HAP-1 (cell line): ENCODE measurements around the gene ZNF613.
"Not testable (repeated sequence)": the region's sequence is repeated elsewhere in the genome, so short reads cannot be mapped to it uniquely, and the experiment has no call there.

Experiments used
- DNase-seq, 2 experiments: peaks; one replicate each; pipeline ENCODE4 v3.0.0-alpha.2; 2016 to 2020; ENCODE audit warnings: low spot score in 2 of 2
- H3K27me3 ChIP-seq: fragments of 250-450 bp; sonication (Bioruptor Pico); 2 replicates; pipeline ENCODE4 v1.5.1; 2020; ENCODE audit warnings: low read depth, mild to moderate bottlenecking, moderate library complexity
- H3K36me3 ChIP-seq: fragments of 250-450 bp; sonication (Bioruptor Pico); replicated peaks from 2 replicates; pipeline ENCODE4 v1.5.1; 2020; ENCODE audit warnings: mild to moderate bottlenecking
- H3K4me1 ChIP-seq: fragments of 250-450 bp; sonication (Bioruptor Pico); 2 replicates; pipeline ENCODE4 v1.5.1; 2020; ENCODE audit warnings: mild to moderate bottlenecking
- H3K4me3 ChIP-seq: fragments of 250-450 bp; sonication (Bioruptor Pico); 2 replicates; pipeline ENCODE4 v1.5.1; 2020; ENCODE audit warnings: mild to moderate bottlenecking, moderate library complexity
- H3K9me3 ChIP-seq: fragments of 250-450 bp; sonication (Bioruptor Pico); 2 replicates; pipeline ENCODE4 v1.5.1; 2020; ENCODE audit warnings: mild to moderate bottlenecking, moderate library complexity
- in situ Hi-C: fragments of 300-500 bp; cut with MboI; formaldehyde crosslinking; loops from 3 replicates; pipeline ENCODE4 v1.14.3; 2020; ENCODE audit warnings: low sequenced_read_pairs, inconsistent platforms, mixed read lengths

Gene ZNF613

GRCh38 chr19:51907981-51908380 lies 19.3 kb upstream of the ZNF613 start:
- H3K9me3 ChIP-seq: peaks cover 19% of the 10 kb centered on the region
- H3K4me3 ChIP-seq, DNase-seq, H3K27me3 ChIP-seq, H3K4me1 ChIP-seq, in situ Hi-C loops, H3K36me3 ChIP-seq: not testable (repeated sequence)

GRCh38 chr19:51915324-51915867 lies 11.9 kb upstream of the ZNF613 start:
- Histone ChIP-seq H3K36me3 (no peaks in the 10 kb centered on the region), H3K9me3 (peaks cover 19% of the 10 kb centered on the region), H3K4me1 (no peaks in the 10 kb centered on the region), H3K27me3 (no peaks in the 10 kb centered on the region), H3K4me3 (no peak overlapping the region)
- in situ Hi-C loops: no loop called here
- DNase-seq: no peak

- Histone ChIP-seq H3K27me3 (no peaks in the 10 kb centered on the region), H3K4me1 (no peaks in the 10 kb centered on the region), H3K4me3 (no peak overlapping the region), H3K36me3 (no peaks in the 10 kb centered on the region), H3K9me3 (peaks cover 19% of the 10 kb centered on the region)
- in situ Hi-C loops: no loop called here
- no peak for DNase-seq
Observed at GRCh38 chr19:51916167-51916566, 11.1 kb upstream of the ZNF613 start.

GRCh38 chr19:51919606-51920005 lies 7.7 kb upstream of the ZNF613 start:
- Histone ChIP-seq H3K4me1 (no peaks in the 10 kb centered on the region), H3K9me3 (peaks cover 11% of the 10 kb centered on the region), H3K36me3 (no peaks in the 10 kb centered on the region), H3K4me3 (no peak overlapping the region), H3K27me3 (no peaks in the 10 kb centered on the region)
- in situ Hi-C loops: no loop called here
- DNase-seq: no peak

- H3K27me3 ChIP-seq: no peaks in the 10 kb centered on the region
- H3K9me3 ChIP-seq: peaks cover 6% of the 10 kb centered on the region; the same call in 1 of the 2 replicates
- no peak for DNase-seq
- H3K36me3 ChIP-seq: no peaks in the 10 kb centered on the region
- H3K4me3 ChIP-seq: no peak overlapping the region
- no peaks in the 10 kb centered on the region for H3K4me1 ChIP-seq
- in situ Hi-C loops: no loop called here
Observed at GRCh38 chr19:51921949-51922348, 5.3 kb upstream of the ZNF613 start.

GRCh38 chr19:51926426-51926783 lies 867 bp upstream of the ZNF613 start:
- no peaks in the 10 kb centered on the region for H3K4me1 ChIP-seq
- peak overlapping the region; percentile 64 for H3K4me3 ChIP-seq
- in situ Hi-C loops: no loop called here
- H3K9me3 ChIP-seq: peaks cover 11% of the 10 kb centered on the region
- H3K36me3 ChIP-seq: no peaks in the 10 kb centered on the region; the same call in 1 of the 2 replicates
- DNase-seq: no peak
- H3K27me3 ChIP-seq: no peaks in the 10 kb centered on the region

GRCh38 chr19:51927859-51928258 lies 587 bp downstream of the ZNF613 start:
- Histone ChIP-seq H3K27me3 (no peaks in the 10 kb centered on the region), H3K4me1 (no peaks in the 10 kb centered on the region), H3K4me3 (peak overlapping the region; percentile 64), H3K36me3 (no peaks in the 10 kb centered on the region; the same call in 1 of the 2 replicates), H3K9me3 (peaks cover 13% of the 10 kb centered on the region)
- DNase-seq: no peak
- in situ Hi-C loops: no loop called here

GRCh38 chr19:51931921-51932320 lies 4.6 kb downstream of the ZNF613 start:
- in situ Hi-C loops: no loop called here

GRCh38 chr19:51938936-51939335 lies 11.7 kb downstream of the ZNF613 start:
- peaks cover 33% of the 10 kb centered on the region for H3K36me3 ChIP-seq
- no peak overlapping the region for H3K4me3 ChIP-seq
- DNase-seq: no peak
- H3K27me3 ChIP-seq: no peaks in the 10 kb centered on the region
- no peaks in the 10 kb centered on the region for H3K4me1 ChIP-seq
- H3K9me3 ChIP-seq: peaks cover 5% of the 10 kb centered on the region; the same call in 1 of the 2 replicates
- in situ Hi-C loops: no loop called here

More at GRCh38 chr19:51931921-51932320, 4.6 kb downstream of the ZNF613 start:
- peaks cover 10% of the 10 kb centered on the region for H3K9me3 ChIP-seq
- H3K4me1 ChIP-seq: no peaks in the 10 kb centered on the region
- no peak for DNase-seq
- H3K27me3 ChIP-seq: no peaks in the 10 kb centered on the region
- H3K4me3 ChIP-seq: no peak overlapping the region
- peaks cover 6% of the 10 kb centered on the region; the same call in 1 of the 2 replicates for H3K36me3 ChIP-seq

- Histone ChIP-seq H3K4me3 (no peak overlapping the region), H3K27me3 (no peaks in the 10 kb centered on the region), H3K36me3 (peaks cover 34% of the 10 kb centered on the region), H3K4me1 (no peaks in the 10 kb centered on the region), H3K9me3 (peaks cover 13% of the 10 kb centered on the region)
- in situ Hi-C loops: no loop called here
- DNase-seq: no peak
Observed at GRCh38 chr19:51944798-51945552, 17.7 kb downstream of the ZNF613 start.

- H3K36me3 ChIP-seq: peaks cover 26% of the 10 kb centered on the region
Observed at GRCh38 chr19:51946602-51947001, 19.3 kb downstream of the ZNF613 start.

GRCh38 chr19:51948975-51949374 lies 21.7 kb downstream of the ZNF613 start:
- Histone ChIP-seq H3K4me3 (no peak overlapping the region), H3K9me3 (peaks cover 11% of the 10 kb centered on the region), H3K27me3 (no peaks in the 10 kb centered on the region), H3K36me3 (peaks cover 5% of the 10 kb centered on the region), H3K4me1 (no peaks in the 10 kb centered on the region)
- in situ Hi-C loops: no loop called here
- no peak for DNase-seq

More at GRCh38 chr19:51946602-51947001, 19.3 kb downstream of the ZNF613 start:
- Histone ChIP-seq H3K27me3 (no peaks in the 10 kb centered on the region), H3K4me1 (no peaks in the 10 kb centered on the region), H3K9me3 (peaks cover 13% of the 10 kb centered on the region), H3K4me3 (no peak overlapping the region)
- DNase-seq: no peak
- in situ Hi-C loops: no loop called here

GRCh38 chr19:51957846-51958245 lies 30.6 kb downstream of the ZNF613 start:
- H3K4me3 ChIP-seq, DNase-seq, in situ Hi-C loops, H3K4me1 ChIP-seq, H3K27me3 ChIP-seq, H3K9me3 ChIP-seq, H3K36me3 ChIP-seq: not testable (repeated sequence)

GRCh38 chr19:51959791-51960190 lies 32.5 kb downstream of the ZNF613 start:
- no peaks in the 10 kb centered on the region for H3K27me3 ChIP-seq
- DNase-seq: no peak
- H3K4me1 ChIP-seq: no peaks in the 10 kb centered on the region
- no peak overlapping the region for H3K4me3 ChIP-seq
- peaks cover 2% of the 10 kb centered on the region; the same call in 1 of the 2 replicates for H3K9me3 ChIP-seq
- H3K36me3 ChIP-seq: no peaks in the 10 kb centered on the region
- in situ Hi-C loops: no loop called here
